AG08396 (cell line): Measurements from ENCODE around the gene HECTD1.
"Not testable (repeated sequence)": the region's sequence is repeated elsewhere in the genome, so short reads cannot be mapped to it uniquely, and the experiment has no call there.

Experiments used
- DNase-seq: peaks from one replicate; pipeline ENCODE4 v3.0.0; 2012; ENCODE audit warnings: low spot score, mixed read lengths

The HECTD1 gene

GRCh38 chr14:31228533-31228932, 20.9 kb upstream of the HECTD1 start:
- DNase-seq, result no peak

GRCh38 chr14:31224808-31225207, 17.2 kb upstream of the HECTD1 start:
- no peak for DNase-seq

DNA sequence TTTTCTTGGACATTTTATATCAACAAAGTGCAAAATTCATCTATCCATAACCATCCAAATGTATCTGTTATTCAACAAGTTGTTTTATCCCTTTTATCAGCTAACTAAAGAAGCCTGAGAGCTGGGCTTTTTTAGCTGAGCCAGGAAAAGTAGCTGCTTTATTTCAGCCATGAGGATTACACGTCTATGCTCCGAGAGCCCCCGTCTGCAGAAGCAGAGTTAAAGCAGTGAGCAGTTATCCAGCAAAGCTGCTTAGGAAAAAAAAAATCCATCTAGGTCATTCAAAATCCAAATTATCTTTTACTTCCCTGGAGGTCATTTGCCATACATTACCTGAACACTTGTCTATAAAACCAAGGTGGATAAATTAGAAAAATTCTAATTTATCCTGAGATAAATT, 15.7 kb upstream of the HECTD1 start:
- DNase-seq, result no peak

DNA sequence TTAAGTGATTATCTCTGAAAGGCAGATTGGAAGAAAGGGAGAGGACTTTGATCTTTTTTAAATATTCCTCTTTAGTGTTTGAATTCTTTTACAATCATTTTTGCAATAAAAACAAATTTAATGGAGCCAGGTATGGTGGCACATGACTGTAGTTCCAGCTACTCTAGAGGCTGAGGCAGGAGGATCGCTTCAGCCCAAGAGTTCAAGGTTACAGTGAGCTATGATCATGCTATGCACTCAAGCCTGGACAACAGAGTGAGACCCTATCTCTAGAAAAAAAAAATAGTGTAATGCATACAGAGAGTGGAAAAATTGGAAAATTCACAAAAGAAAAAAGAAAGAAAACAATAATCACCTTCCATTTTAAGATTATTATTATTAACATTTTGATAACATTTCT, 15.2 kb upstream of the HECTD1 start:
- no peak for DNase-seq

DNA sequence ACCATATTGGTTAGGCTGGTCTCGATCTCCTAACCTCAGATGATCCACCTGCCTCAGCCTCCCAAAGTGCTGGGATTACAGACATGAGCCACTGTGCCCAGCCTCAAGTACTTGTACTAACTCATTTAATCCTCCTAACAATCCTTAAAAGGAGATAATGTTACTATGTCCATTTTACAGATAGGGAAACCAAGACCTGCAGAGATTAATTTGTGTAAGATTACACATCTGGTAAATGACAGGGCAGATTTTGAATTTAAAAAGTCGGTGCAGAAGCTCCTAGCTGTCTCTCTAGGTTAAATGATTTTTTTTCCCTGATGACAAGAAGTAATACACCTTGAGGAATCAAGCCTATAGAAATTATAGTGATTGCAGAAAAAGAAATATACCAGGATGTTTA, 13.7 kb upstream of the HECTD1 start:
- DNase-seq, result no peak

- DNase-seq, result peak; percentile 22
Measured at GRCh38 chr14:31219169-31219568, 11.6 kb upstream of the HECTD1 start.

GRCh38 chr14:31216359-31216758, 8.8 kb upstream of the HECTD1 start:
- DNase-seq, result no peak

DNA sequence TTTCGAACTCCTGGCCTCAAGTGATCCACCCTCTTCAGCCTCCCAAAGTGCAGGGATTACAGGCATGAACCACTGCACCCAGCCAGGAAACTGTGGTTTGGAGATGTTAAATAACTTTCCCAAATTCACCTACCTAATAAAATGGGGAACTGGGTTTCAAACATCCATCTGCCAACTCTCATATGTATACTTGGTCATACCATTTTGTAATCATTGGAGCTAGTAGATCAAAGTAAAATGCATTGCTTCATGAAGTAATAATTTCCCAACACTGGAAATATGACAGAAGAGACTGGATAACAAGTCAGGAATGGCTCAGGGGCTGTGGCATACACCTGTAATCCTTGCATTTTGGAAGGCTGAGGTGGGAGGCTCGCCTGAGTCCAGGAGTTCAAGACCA, 5.3 kb upstream of the HECTD1 start:
- DNase-seq, result no peak

DNA sequence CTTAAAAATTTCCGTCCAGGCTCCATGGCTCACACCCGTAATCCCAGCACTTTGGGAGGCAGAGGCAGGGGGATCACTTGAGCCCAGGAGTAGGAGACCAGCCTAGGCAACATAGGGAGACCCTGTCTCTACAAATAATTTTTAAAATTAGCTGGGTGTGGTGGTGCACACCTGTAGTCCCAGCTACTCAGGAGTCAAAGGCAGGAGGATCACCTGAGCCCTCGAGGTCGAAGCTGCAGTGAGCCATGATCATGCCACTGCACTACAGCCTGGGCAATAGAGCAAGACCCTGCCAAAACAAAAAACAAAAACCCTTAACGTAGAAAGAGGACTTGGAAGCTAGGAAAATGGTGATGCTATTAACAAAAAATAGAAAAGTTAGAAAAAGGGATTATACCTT, 2.0 kb upstream of the HECTD1 start:
- DNase-seq, result no peak

DNA sequence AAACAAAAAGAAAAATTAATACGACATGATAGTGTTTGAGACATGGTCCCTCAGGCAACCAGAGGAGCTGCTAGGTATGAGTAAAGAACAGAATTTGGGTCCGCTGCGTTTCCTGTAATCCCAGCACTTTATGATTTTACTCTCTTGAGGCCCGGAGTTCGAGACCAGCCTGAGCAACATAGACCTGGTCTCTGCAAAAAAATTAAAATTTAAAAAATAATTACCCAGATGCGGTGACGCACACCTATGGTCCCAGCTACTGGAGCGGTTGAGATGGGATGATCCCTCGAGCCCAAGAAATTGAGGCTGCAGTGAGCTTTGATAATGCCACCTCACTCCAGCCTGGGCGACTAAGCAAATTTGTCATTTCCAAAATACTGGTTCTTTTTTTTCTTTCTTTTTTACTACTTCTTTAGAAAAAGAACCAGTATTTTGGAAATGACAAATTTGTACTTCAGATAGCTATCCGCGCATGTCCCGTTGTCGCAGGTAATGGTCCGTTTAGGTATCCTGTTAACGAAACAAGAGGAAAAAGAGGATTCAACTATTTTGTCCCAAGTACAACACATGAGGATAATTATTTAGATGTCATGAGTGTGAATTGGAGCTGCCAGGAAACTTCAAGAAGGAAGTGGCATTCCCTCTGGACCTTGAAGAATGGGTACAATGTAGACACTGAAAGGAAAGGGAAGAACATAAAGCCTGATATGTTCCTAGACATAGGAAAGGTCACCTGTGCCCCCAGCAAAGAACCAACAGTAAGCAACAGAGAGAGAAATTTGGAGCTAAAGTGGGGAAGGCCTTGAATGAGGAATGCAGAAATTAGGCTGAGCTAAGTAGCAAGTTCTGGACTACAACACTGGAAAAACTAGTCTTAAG, 1.2 kb upstream of the HECTD1 start:
- DNase-seq, result no peak

GRCh38 chr14:31207287-31207754, 272 bp downstream of the HECTD1 start:
- no peak for DNase-seq

DNA sequence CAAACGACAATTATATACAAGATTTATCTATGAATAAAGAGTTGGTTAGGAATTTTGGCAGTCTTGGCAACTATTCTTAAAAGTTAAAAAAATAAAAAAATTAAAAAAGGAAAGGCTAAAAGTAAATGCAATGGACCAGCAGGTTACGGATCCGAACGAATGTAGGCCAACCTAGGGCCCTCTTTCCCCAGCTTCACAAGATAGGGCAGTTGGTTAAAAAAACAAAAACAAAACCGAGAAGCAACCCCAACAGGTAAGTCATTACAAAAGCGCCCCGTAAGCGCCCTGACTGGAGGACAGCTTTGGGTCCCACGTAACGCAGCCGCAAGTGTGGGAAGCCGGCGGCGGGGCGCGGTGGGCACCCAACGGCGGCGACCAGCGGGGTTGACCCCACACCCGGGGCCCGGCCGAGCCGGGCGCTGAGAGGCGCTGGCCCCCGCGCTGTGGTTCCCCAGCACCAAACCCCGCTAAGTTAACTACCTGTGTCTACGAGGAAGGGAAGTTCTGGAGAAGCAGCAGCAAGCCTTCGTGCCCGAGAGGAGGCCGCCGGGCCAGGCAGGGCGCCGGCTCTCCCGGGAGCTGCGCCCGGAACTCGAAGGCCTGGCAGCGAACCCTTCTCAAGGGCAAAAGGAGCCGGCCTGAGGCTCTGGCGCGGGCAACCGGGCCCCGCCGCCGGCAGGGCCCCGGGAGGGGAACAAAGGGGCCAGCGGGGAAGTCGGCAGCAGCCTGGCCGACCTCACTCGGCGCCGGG, 882 bp downstream of the HECTD1 start:
- DNase-seq, result peak; percentile 32

DNA sequence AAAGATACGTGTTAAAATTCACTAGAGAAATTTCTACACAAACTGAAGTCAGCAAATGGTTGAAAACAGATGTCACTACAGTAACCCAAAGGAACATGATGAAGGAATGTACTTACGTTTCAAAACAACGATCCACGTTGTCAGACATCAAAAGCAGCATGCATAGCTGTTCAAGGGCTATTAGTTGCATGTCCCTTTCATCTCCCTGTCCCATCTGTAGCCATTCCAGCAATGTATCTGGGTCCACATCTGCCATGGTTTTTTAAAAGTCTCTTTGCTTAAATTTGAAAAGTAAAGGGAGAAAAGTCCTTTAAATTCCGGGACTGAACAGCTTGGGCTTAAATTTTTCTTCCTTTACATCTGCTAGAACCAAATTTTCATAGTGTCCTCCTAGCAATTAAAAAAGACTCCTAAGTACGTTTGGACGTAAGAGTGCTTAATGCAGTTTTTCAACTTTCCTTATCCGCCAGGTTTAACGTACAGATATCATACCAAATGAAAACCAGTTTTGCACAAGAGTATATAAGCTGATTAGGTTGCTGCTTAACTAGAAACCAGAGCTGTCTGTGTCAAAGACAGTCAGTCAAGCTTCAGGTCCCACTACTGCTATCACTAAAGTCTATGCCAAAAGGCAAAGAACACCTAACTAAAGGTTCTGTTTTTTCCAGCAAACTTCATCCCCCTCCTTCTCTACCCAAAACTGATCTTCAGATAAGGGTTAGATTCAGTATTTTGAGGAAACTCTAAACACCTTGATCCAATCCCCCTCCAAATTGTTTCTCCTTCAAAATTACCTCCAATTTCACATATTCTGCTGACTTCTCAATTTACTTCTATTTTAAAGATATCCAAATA, 1.7 kb downstream of the HECTD1 start:
- DNase-seq, result peak; percentile 64

- no peak for DNase-seq
Measured at GRCh38 chr14:31204593-31205534, 2.7 kb downstream of the HECTD1 start.

GRCh38 chr14:31203899-31204592, 3.5 kb downstream of the HECTD1 start:
- DNase-seq, result not testable (repeated sequence)

GRCh38 chr14:31203414-31203742, 4.2 kb downstream of the HECTD1 start:
- DNase-seq, result no peak

- no peak for DNase-seq
Measured at GRCh38 chr14:31201111-31201510, 6.5 kb downstream of the HECTD1 start.

GRCh38 chr14:31200702-31200990, 6.9 kb downstream of the HECTD1 start:
- no peak for DNase-seq

DNA sequence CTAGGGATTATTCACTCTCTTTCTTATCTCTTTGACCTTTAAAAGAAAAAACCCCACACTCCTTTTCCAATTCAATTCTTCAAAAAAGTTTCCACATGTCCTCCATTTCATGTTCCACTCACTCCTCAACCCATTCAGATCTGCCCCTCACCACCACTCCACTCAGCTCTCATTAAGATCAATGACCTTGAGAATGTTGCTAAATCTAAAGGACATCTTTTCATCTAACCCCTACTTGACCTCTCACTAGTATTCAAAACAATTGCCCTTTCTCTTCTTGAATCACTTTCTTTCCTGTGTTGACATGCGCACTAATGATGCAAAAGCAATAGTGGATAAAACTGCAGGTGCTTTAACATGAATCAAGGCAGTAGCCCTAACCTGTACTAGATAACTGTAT, 9.9 kb downstream of the HECTD1 start:
- no peak for DNase-seq

DNA sequence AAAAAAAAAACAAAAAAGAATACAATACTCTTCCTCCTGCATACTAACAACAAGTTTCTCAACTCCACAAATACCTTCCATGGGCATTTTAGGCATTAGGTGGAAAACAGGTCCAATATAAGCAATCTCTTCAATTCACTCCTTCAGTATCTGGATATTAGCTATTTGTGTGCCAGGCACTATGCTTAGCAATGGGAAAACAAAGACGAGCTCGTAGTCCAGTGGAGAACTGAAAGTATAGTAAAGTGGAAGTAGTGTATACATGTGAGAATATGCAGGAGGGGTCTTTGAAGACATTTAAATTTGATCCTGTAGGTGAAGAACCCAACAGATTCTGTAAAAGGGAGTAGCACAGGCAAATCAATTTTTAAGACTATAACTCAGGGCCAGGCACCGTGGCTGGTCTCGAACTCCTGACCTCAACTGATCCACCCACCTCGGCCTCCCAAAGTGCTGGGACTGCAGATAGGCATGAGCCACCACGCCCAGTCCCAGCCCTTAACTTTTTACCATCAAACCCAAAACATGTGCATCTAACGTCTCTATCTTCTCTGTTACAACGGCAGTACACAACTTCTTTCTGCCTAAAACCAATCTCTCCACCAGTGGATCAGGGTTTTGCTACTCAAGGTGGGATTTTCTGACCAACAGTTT, 10.6 kb downstream of the HECTD1 start:
- DNase-seq, result no peak
